Mucosa of descending colon (tissue), 3 donors: Measurements from ENCODE around the gene ZNF394. TPM values are rescaled to one million over a fixed set of nuclear protein-coding genes. Genes with fewer than 3 reads are reported as not detected.
A peak's percentile ranks its signal among the peaks of the same experiment; 100 is the strongest.

Experiments used
- ATAC-seq: fragments of 200-7000 bp; cut with Tn5 transposase; one replicate; pipeline ENCODE4 v1.9.1; 2020; ENCODE audit warnings: mild to moderate bottlenecking, moderate library complexity
- DNase-seq, 3 donors: peaks; one replicate each; pipeline ENCODE4 v3.0.0-alpha.2; 2020
- H3K36me3 ChIP-seq: fragments of 200-600 bp; one replicate; pipeline ENCODE4 v1.8.0; 2021; ENCODE audit warnings: low read depth, mild to moderate bottlenecking
- H3K4me1 ChIP-seq: fragments of 200-600 bp; one replicate; pipeline ENCODE4 v1.8.0; 2021; ENCODE audit warnings: low read depth, mild to moderate bottlenecking
- H3K4me3 ChIP-seq: fragments of 200-600 bp; one replicate; pipeline ENCODE4 v1.8.0; 2021; ENCODE audit warnings: mild to moderate bottlenecking
- H3K9me3 ChIP-seq: fragments of 200-600 bp; one replicate; pipeline ENCODE4 v1.8.0; 2021; ENCODE audit warnings: mild to moderate bottlenecking
- CTCF ChIP-seq: fragments of 200-600 bp; IDR thresholded peaks from one replicate; pipeline ENCODE4 v1.8.0; 2022; ENCODE audit warnings: antibody characterized with exemption, mild to moderate bottlenecking
- intact Hi-C, 2 donors: fragments of 100-400 bp; cut with DNase I in 1 of 2; cut with micrococcal nuclease in 1 of 2; formaldehyde crosslinking; loops; one replicate each; pipeline versions ENCODE4 v1.11.0 to v1.11.1; 2022; cut with DNase I, micrococcal nuclease
- total RNA-seq, 3 donors: library from RNA; stranded (reverse); fragmentation: NEBNext Ultra II Directional in 2 of 3; extraction: Animal tissue kit (Norgen Biotek cat#: 25700) in 2 of 3; gene quantifications; one replicate each; pipeline versions ENCODE4 v1.2.1 to v1.2.4, GENCODE V29; 2021 to 2023
- donor health status: DM: no; HTN: no; CAD: no; lungs with moderate emphysema.
- donor health status: DM: no; HTN: no; CAD: no.
- donor health status: DM: no; HTN: yes; CAD: no.

Gene ZNF394
- total RNA-seq, 3 donors from 2014 or later = 30.5 to 43.9 (median 36.5) TPM

- no peak overlapping the region for H3K4me3 ChIP-seq
- ATAC-seq (peak; percentile 18), DNase-seq (peak in 1 of 3 donors; percentile 1)
- intact Hi-C loops = no loop called here
- peaks cover 25% of the 10 kb centered on the region for H3K9me3 ChIP-seq
- TF ChIP-seq CTCF = no peak
- peaks cover 9% of the 10 kb centered on the region for H3K36me3 ChIP-seq
- no peaks in the 10 kb centered on the region for H3K4me1 ChIP-seq
These were observed 9.2 kb downstream of the ZNF394 start for GRCh38 chr7:99490878-99491277.

GRCh38 chr7:99489235-99489634 lies 10.8 kb downstream of the ZNF394 start:
- H3K9me3 ChIP-seq = peaks cover 10% of the 10 kb centered on the region
- peaks cover 5% of the 10 kb centered on the region for H3K36me3 ChIP-seq
- no peak for ATAC-seq
- peak in 1 of 3 donors; percentile 15 for DNase-seq
- intact Hi-C loops = no loop called here
- no peaks in the 10 kb centered on the region for H3K4me1 ChIP-seq
- no peak overlapping the region for H3K4me3 ChIP-seq
- no peak for TF ChIP-seq CTCF

GRCh38 chr7:99485094-99485493 lies 15.0 kb downstream of the ZNF394 start:
- no peaks in the 10 kb centered on the region for H3K4me1 ChIP-seq
- ATAC-seq (no peak), DNase-seq (no peak)
- TF ChIP-seq CTCF = no peak
- intact Hi-C loops = no loop called here
- no peaks in the 10 kb centered on the region for H3K9me3 ChIP-seq
- H3K36me3 ChIP-seq = no peaks in the 10 kb centered on the region
- H3K4me3 ChIP-seq = no peak overlapping the region

GRCh38 chr7:99478464-99479440 lies 21.3 kb downstream of the ZNF394 start:
- Histone ChIP-seq H3K9me3 (no peaks in the 10 kb centered on the region), H3K4me3 (no peak overlapping the region), H3K36me3 (no peaks in the 10 kb centered on the region), H3K4me1 (peaks cover 7% of the 10 kb centered on the region)
- DNase-seq (peak in 1 of 3 donors; percentile 40), ATAC-seq (peak; percentile 26)
- no peak for TF ChIP-seq CTCF
- intact Hi-C loops = no loop called here

GRCh38 chr7:99476107-99476506 lies 24.0 kb downstream of the ZNF394 start:
- Histone ChIP-seq H3K9me3 (no peaks in the 10 kb centered on the region), H3K36me3 (no peaks in the 10 kb centered on the region), H3K4me1 (peaks cover 12% of the 10 kb centered on the region), H3K4me3 (no peak overlapping the region)
- no peak for ATAC-seq
- no peak for TF ChIP-seq CTCF
- peak in 1 of 3 donors; percentile 21 for DNase-seq
- intact Hi-C loops = no loop called here
